NCI-H748 (cell line): ENCODE results near the gene TMPRSS5.
A peak's percentile ranks its signal among the peaks of the same experiment; 100 is the strongest.

ENCODE experiments used
- DNase-seq: peaks from one replicate; lab custom pipeline; 2025; ENCODE audit not compliant: unreplicated experiment; lab: John Stamatoyannopoulos, UW

TMPRSS5 gene

DNA sequence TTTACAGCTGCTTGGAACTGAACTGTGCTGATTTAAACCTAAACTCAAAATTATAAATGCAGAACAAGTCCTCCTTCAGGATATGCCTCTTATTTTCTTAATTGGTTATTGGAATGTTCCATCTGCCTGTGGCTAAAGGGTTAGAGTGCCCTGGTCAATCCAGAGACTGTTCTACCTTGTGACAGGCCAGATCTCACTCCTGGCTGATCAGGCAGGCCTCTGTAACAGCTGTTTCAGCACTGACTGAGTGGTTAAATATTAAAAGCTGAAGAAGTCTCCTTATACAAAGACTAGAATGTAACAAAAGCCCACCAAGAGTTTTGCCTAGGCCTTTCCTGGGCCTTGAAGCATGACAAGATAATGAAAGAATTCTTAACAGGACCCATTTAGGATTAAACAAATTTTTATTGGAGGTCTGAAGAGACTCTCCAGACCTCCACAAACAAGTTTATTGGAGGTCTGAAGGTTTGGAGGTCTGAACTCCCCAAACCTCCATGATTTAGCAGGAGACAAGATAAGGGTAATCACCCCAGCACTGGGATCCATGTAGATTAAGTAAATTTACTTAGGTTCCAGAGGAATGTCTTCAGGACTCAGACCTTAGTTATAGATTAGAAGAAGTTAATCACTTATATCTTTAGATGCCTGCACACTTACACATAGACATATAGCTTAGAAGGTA is 35.8 kb downstream of the TMPRSS5 start:
- DNase-seq: no peak

DNA sequence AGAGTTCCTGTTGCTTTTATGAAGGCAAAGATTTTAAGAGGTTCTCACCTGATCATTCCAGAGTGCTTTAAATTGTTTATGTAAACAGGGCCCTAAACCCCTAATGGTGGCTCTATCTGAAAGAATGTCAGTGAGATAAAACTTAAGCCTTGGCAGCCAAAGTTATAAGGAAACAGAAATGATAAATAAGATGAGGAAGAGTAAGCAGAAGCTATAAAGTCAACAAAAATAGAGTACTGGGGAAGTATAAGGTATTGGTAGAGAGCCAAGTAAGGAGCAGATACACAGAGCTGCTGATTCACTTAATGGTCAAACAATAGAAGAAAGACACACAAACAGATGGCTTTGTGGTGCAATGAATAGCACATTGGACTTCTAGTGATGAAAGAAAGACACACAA is 37.9 kb downstream of the TMPRSS5 start:
- DNase-seq: no peak

DNA sequence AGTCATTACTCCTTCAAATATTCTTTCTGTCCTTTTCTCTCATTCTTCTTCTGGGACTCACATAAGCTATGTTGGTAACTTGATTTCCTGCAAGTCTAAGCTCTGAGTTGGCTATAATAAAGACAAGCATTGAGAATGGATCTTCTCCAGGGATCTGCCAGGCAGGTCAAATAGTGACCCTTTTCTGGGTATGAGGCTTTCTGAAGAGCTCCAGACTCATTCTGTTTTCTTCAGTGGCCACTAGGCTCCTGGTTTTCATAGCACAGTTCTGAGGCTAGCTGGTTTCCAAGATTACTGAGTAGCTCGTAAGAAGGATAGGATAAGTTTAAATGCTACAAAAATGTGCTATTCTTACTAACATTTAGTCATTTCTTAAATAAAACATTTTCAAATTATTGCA is 38.3 kb downstream of the TMPRSS5 start:
- no peak for DNase-seq

DNA sequence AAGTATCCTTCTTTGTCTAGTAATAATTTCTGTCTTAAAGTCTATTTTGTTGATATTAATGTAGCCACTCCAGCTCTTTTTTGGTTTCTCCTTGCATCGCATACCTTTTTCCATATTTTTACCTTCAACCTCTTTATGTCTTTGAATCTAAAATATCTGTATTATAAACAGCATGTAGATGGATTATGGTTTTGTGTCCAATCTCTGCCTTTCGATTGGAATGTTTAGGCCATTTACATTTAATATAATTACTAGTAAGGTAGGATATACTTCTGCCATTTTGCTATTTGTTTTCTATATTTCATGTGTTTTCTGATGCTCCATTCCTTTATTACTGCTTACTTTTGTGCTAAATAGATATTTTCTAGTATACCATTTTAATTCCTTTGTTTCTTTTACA is 39.5 kb downstream of the TMPRSS5 start:
- DNase-seq: no peak

DNA sequence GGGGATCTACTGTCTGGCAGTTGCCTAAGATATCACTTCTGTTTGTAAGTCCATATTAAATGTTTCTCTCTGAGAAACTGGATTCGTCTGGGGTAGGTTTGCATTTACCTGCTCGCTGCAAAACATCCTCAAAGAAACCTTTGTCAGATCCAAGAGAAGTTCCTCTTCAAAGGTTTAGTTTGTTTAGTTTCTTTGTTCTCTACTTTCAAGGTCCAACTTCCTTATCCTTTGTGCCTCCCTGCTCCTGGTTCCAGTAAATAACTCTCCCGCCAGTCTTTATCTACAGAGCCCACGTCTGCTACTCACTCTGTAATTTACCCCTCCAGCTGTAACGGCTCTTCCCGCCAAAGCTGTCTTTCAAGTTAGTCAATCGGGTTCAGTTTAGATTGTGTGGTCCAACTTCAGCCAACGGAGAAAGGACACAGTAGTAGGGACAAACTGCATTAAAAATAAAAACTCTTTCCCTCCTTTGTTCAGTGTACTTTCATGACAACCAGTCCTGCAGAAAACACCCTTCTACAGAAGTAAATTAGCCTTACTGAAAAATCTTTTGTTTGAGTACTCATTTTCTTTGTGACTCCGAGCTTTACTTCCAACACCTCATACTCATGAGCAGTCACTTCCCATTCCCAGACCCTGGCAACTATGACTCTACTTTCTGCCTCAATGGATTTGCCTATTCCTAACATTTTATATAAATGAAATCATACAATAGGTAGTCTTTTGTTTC is 41.0 kb downstream of the TMPRSS5 start:
- DNase-seq: peak; percentile 62

DNA sequence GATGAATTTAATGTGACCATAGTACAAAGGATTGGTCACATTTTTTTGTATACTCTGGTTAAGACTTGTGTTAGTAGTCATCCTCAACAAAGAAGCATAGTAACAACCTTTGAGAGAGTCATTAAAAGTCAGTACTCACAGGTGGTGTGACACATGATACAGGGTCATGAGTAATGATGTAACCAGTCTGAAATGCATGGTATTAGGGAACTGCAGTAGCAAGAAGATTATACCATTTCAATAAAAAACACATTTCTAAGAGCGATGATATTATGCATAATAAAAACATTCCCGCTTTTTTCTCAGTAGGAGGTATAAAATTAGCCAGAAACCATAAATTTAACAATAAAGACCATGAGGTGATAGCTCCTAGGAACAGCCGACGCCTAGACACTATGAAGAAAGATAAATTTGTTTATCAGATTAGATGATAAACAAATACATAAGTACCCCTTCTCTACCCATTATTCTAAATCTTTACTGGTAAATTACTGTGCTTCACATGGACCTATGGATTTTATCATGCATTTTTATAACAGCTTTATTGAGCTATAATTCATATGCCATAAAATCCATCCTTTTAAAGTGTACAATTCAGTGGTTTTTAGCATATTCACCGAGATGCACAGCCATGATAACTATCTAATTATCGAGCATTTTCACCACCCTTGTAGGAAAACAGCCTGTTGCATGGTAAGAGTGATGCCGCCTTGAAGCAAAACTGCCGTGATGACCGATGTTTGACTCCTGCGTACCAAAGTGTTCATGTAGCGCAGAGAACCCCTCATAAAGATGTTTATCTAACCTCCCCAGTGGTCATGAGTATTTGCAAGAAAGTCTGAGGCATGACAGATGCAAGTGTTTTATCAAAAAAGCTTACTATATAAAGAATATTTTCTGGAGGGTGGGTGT is 41.8 kb downstream of the TMPRSS5 start:
- DNase-seq: peak; percentile 40

DNA sequence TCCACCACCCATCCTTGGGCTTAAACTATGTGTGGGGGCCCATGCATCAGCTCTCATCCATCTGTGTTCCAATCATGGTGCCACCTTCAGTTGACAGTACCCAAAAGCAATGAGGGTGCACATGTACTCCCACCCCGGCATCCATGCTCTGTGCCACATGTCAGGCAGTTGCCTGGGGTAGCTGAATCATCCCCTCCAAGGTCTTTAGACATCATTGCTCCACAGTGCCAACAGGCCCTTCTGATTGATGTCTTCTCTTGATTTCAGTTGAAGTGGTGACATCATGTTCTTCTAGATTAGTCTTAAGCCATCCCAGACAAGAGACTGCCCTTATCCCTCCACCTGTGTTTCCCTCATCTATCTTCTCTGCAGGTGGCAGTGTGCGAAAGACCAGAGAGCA is 42.5 kb downstream of the TMPRSS5 start:
- peak; percentile 17 for DNase-seq

DNA sequence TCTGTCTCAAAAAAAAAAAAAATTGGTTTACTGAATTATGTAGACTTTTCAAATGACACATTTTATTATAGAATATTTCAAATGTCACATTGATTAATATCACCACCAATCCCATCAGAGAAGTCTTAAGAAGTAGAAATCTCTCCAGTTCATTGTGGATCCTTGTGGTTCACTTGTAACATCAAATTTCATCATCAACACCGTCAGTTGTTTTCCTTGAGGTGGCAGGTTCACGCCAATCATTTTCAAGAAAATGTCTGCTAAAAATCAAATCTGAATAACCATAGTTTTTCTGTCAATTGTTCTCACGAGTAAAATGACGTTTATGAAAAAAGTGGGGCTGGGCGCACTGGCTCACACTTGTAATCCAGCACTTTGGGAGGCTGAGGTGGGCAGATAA is 50.3 kb downstream of the TMPRSS5 start:
- no peak for DNase-seq

DNA sequence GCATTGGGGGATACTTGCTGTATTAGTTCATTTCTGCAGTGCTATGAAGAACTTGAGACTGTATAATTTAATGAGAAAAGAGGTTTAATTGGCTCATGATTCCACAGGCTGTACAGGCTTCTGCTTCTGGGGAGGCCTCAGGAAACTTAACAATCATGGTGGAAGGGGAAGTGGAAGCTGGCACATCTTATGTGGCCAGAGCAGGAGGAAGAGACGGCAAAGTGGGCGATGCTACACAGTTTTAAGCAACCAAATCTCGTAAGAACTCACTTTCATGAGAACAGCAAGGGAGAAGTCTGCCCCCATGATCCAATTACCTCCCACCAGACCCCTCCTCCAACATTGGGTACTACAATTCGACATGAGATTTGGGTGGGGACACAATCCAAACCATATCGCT is 55.1 kb downstream of the TMPRSS5 start:
- DNase-seq: no peak

DNA sequence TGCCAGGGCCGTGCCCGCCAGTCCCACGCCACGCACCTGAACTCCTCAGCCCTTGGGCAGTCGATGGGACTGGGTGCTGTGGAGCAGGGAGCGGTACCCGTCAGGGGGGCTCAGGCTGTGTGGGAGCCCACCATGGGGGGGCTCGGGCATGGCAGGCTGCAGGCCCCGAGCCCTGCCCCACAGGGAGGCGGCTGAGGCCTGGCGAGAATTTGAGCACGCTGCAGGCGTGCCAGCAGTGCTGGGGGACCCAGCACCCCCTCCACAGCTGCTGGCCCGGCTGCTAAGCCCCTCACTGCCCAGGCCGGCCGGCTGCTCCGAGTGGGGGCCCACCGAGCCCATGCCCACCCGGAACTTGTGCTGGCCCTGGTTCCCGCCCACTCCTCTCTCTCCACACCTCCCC is 56.8 kb downstream of the TMPRSS5 start:
- DNase-seq: no peak

DNA sequence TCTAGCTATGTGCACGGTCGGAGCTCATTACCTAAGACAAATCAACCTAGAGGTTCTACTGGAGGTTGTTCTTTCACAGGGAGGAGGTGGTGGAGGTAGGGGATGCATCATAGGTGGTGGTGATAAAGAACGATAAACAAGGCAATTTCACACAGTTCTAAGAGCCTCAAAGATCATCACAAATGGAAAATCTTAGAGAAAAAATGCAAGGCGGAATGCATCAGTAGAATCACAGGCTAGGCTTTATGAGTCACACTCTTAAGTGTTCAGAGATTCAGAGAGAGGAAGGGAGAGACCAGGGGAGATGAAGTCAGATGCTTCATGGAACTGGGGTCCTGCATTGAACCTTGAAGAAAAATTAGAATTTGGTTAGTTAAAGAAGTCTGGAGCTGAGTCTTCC is 58.3 kb downstream of the TMPRSS5 start:
- DNase-seq: no peak

DNA sequence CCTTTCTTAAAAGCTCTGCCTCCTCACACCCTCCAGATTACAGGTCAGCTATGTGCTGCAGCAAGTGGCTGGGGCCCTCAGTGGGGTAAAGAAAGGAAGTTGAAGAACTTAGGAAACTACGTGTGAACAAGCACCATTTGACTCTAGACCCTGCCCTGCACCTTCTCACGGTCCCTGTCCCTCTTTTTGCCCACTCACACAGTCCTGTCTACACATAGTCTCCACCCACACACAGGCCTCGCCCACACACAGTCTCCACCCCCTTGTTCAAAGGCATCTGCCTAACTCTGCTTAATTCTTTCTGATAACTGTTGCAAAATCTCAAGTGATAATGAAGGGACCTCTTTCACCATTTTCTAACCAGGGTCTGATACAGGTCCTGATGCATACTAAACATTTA is 59.0 kb downstream of the TMPRSS5 start:
- no peak for DNase-seq

DNA sequence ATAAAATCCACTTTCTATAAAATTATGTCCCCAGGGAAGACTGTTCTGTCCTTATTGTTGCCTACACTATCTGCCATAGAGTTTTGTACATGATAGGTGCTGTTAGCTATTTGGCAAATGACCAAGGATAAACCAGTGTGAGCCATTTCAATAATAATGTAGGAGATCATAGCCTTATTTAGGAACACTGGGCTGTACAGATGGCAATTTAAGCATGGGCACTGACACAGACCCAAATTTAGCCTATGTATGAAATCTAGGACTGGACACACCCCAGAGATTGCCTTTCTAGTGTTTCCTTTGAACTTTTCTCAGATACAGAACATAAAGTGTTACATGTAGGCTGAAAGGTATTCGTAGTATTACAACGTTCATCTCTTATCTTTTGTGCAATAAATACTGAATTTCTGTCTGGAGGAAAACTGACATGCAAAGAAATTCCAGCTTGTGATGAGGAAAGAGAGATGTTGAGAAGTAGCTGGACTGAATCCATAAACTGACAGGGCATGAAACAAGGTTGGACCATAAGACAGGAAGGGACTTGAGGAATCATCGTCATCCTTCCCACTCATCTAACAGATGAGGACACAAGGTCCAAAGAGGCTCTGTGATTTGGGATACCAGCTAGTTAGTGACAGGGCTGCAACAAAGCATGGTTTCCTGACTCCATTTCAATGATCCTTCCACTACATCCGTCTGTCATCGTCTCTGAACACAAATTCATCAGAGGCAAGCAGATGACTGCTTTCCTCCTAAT is 60.3 kb downstream of the TMPRSS5 start:
- DNase-seq: no peak

DNA sequence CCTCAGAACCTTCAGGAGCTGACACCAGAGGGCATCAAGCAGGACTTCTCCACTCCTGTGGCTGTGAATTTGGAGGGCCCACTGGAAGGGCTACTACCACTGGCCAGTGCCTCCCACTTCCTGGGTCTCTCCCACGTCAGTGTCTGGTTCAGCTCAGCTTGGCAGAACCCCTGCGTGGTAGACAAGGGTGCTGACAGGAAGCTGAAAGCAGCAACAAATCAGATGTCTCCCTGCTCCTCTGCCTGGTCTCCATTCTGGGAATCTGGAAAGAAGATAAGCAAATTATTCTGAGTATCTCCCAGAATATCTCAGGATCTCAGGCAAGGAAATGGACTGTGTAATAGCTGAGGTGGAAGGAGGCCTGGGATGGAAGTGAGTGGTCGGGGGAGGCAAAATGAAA is 61.5 kb downstream of the TMPRSS5 start:
- DNase-seq: no peak

DNA sequence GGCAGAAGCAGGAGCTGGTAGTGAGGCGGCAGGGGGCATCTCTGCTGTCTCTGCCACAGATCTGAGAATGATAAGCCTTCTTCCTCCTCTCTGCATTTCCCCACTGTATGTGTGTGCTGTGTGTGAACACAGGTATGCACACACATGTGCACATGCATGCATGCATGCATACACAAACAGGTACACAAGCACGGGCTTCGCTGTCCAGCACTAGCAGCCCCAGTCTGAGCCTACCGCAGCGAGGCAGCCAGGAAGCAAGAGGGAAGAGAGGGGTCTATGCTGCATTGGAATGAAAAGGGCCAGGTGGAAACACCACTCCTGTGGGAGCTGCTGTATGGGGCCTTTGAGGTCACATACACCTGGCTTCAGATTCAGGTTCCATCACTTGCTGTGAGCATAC is 62.4 kb downstream of the TMPRSS5 start:
- no peak for DNase-seq

DNA sequence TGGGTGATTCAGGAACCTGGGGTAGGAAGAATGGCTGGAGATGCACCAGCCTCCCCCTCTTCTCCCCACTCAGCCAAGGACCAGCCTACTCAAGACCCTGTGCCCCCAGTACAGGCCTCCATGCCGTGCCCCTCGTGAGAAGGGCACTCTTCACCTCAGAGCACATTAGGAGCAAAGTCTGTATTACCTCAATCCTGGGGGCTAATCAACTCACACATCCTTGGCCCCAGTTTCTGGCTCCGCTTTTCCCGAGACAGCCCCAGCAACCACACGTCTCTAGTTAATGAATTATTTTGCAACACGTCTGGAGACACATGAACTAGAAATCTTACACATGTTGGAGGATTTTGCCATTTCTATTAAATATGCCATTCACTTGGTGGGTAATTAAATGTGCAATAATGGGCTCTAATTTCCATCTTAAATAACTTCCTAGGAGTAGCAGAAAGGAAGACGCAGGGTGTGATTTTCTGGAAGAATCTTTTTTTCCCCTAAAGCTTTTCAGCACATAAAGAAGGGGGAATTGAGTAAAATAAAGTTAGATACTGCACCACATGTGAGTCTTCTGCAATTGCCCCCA is 63.0 kb downstream of the TMPRSS5 start:
- DNase-seq: no peak

DNA sequence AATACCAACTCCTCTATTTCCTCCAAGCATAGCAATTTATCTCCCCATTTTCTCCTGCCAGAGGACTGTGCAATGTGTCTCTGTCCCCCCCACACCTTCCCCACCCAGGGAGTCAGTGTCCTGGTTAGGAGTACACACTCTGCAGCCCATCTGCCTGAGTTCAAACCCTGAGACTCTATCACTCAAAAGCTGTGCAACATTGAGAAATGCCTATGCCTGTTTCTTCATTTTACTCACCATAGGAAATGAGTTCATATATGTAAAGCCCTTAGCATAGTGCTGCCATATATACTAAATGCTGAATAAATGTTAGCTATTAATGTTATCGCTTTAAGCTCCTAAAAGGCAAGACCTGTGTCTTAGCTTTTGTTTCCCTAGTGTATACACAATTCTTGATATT is 64.0 kb downstream of the TMPRSS5 start:
- no peak for DNase-seq

DNA sequence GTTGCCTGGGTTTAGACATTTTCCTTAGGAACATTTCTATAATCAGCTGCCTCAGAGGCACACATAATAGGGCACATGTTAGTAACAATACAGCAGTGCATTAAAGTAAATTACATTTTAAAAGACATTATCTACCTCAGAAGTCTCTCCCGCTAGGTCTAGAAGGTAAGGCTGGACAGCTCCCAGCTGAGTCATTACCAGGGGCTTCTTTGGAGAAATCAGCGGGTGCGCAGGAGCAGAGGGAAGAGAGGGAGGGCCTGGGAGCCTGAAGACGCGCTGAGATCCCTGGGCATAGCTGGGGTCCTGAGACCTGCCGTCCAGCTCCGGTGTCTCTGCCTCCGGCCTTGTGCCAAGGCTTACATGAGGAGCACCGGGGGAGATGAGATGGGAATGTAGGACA is 67.7 kb downstream of the TMPRSS5 start:
- DNase-seq: no peak

DNA sequence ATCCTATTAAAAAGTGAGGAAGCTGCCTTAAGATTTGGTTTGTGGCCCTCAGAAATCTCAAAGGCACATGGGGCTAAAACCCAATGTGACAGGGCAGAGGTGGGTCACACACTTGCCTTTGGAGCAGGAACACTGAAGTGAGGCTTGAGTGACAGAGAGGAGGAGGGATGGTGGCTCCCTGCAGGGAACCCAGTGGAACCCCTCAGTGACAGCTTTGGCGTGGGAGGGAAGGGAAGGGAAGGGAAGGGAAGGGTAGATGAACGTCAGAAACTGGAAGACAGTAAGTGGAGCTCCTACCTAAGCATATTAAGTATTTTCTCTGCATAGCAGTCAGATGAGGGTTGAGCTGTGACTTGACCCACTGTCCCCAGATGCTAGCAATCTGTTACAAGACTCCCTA is 68.5 kb downstream of the TMPRSS5 start:
- no peak for DNase-seq
